ENCODE measurements around the gene AIM2. TPM values are rescaled to one million over a fixed set of nuclear protein-coding genes. Genes with fewer than 3 reads are reported as not detected.

The AIM2 gene
- total RNA-seq, 1 experiment from 2014 or later = 1.1 TPM

DNA sequence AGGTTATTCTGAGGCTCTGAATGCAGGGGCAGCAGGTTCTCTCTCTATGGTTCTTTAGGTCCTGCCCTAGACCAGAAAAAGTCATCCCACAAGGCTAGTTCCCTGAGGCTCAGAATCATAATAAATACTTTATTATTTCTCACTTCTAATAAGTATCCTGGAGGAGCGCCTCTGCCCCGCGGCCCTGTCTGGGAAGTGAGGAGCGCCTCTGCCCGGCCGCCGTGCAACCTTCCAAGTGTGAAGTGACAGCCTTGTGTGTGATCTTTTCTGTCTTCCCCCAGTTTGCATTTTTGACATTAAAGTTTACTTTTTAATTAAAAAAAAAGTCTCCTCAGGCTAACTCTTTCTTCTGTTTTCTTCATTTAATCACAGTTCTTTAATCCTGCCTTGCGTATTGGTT is 11.5 kb downstream of the AIM2 start:
- Histone ChIP-seq H3K79me1 (ENCODE audit: insufficient read depth, low read depth, low read length, poor library complexity, severe bottlenecking) (no peaks in the 10 kb centered on the region), H3K4me2 (ENCODE audit: insufficient read depth, insufficient read length, low read length) (no peak overlapping the region), H2BK20ac (ENCODE audit: low read depth, low read length, poor library complexity, severe bottlenecking) (no peak overlapping the region), H3K23ac (ENCODE audit: insufficient read length, low read depth, low read length) (no peak overlapping the region), H3K23me2 (ENCODE audit: insufficient read length, low read depth, low read length, poor library complexity, severe bottlenecking) (no peaks in the 10 kb centered on the region), H3K27ac (ENCODE audit: insufficient read length, low read depth, low read length) (no peak overlapping the region), H3K4me1 (ENCODE audit: insufficient read depth, low read length) (no peaks in the 10 kb centered on the region; the same call in 1 of the 2 replicates), H2AK5ac (ENCODE audit: insufficient read length, low read length) (no peak overlapping the region), H3K27me3 (ENCODE audit: insufficient read depth, low read length) (no peaks in the 10 kb centered on the region), H2BK120ac (ENCODE audit: low read depth, low read length, poor library complexity, severe bottlenecking) (no peak overlapping the region), H4K5ac (ENCODE audit: insufficient read length, low read depth, low read length) (no peak overlapping the region), H2BK12ac (ENCODE audit: insufficient read length, low read depth, low read length) (no peak overlapping the region), H3K79me2 (ENCODE audit: insufficient read depth, low read length) (no peaks in the 10 kb centered on the region), H2BK5ac (ENCODE audit: insufficient read length, low read length) (no peak overlapping the region), H2AFZ (ENCODE audit: low read length) (no peak overlapping the region), H3T11ph (ENCODE audit: low read length) (no peak overlapping the region), H3K14ac (ENCODE audit: insufficient read depth, low read length) (no peak overlapping the region), H4K8ac (replicated peaks; ENCODE audit: insufficient read length, low read depth, low read length) (no peak overlapping the region), H3K56ac (ENCODE audit: insufficient read length, low read depth, low read length) (no peak overlapping the region), H3K4ac (ENCODE audit: low read depth, low read length) (no peak overlapping the region), H3K9me3 (ENCODE audit: control insufficient read depth, low read depth, low read length) (no peaks in the 10 kb centered on the region), H3K9ac (ENCODE audit: extremely low read depth, insufficient read length, low read length) (no peak overlapping the region), H3K18ac (ENCODE audit: insufficient read length, low read depth, low read length) (no peak overlapping the region), H4K20me1 (ENCODE audit: control insufficient read depth, insufficient read depth, insufficient read length) (no peaks in the 10 kb centered on the region), H4K91ac (ENCODE audit: insufficient read length, low read depth, low read length) (no peak overlapping the region), H2BK15ac (ENCODE audit: low read depth, low read length) (no peak overlapping the region)
- Mint-ChIP-seq H3K27ac (no peak overlapping the region), H3K27me3 (ENCODE audit: low read depth) (no peaks in the 10 kb centered on the region), H3K9me3 (no peaks in the 10 kb centered on the region), H3K36me3 (ENCODE audit: insufficient read depth in 1 of 3, low read depth in 3 of 3) (peaks cover 0 to 5% (median 3%) of the 10 kb centered on the region in 3 experiments; a peak in 2 of 7 replicates), H3K4me3 (no peak overlapping the region), H3K4me1 (peaks cover 6 to 9% of the 10 kb centered on the region in 2 experiments; a peak in 3 of 4 replicates)
- TF ChIP-seq, protein P1, sequence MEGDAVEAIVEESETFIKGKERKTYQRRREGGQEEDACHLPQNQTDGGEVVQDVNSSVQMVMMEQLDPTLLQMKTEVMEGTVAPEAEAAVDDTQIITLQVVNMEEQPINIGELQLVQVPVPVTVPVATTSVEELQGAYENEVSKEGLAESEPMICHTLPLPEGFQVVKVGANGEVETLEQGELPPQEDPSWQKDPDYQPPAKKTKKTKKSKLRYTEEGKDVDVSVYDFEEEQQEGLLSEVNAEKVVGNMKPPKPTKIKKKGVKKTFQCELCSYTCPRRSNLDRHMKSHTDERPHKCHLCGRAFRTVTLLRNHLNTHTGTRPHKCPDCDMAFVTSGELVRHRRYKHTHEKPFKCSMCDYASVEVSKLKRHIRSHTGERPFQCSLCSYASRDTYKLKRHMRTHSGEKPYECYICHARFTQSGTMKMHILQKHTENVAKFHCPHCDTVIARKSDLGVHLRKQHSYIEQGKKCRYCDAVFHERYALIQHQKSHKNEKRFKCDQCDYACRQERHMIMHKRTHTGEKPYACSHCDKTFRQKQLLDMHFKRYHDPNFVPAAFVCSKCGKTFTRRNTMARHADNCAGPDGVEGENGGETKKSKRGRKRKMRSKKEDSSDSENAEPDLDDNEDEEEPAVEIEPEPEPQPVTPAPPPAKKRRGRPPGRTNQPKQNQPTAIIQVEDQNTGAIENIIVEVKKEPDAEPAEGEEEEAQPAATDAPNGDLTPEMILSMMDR (conservative IDR thresholded peaks at IDR 0.05) = no peak
- no CpG with 5 or more reads among the region's 8 CpGs for WGBS (ENCODE audit: extremely low coverage, insufficient read length, low lambda C conversion rate)
- no peak for DNase-seq

Measured in H9 (cell line).